Stimulated activated CD8-positive, alpha-beta memory T cell treated with anti-CD3 and anti-CD28 coated beads, Interleukin-15, amount 100 ng/mL, for 1 hour (primary cell): ENCODE results near the gene TTLL10.
"Not testable (repeated sequence)": the region's sequence is repeated elsewhere in the genome, so short reads cannot be mapped to it uniquely, and the experiment has no call there.

Experiments
- DNase-seq: peaks from one replicate; pipeline ENCODE4 v3.0.0-alpha.2; 2020; ENCODE audit warnings: low read depth

TTLL10 gene

GRCh38 chr1:1173061-1173792, 453 bp upstream of the TTLL10 start:
- DNase-seq, result no peak

GRCh38 chr1:1175221-1176062, 1.8 kb downstream of the TTLL10 start:
- no peak for DNase-seq

- DNase-seq, result not testable (repeated sequence)
These were observed 2.5 kb downstream of the TTLL10 start for GRCh38 chr1:1176063-1176761.

GRCh38 chr1:1176931-1177330, 3.3 kb downstream of the TTLL10 start:
- no peak for DNase-seq

GRCh38 chr1:1177452-1178206, 3.9 kb downstream of the TTLL10 start:
- DNase-seq, result no peak

- DNase-seq, result no peak
These were observed 5.2 kb downstream of the TTLL10 start for GRCh38 chr1:1178794-1179331.

GRCh38 chr1:1179346-1179982, 5.8 kb downstream of the TTLL10 start:
- DNase-seq, result no peak

GRCh38 chr1:1179983-1180861, 6.5 kb downstream of the TTLL10 start:
- no peak for DNase-seq

- DNase-seq, result no peak
These were observed 7.7 kb downstream of the TTLL10 start for GRCh38 chr1:1181129-1181937.

GRCh38 chr1:1181938-1182410, 8.3 kb downstream of the TTLL10 start:
- no peak for DNase-seq

GRCh38 chr1:1182491-1183220, 9.0 kb downstream of the TTLL10 start:
- no peak for DNase-seq

GRCh38 chr1:1183221-1183747, 9.6 kb downstream of the TTLL10 start:
- DNase-seq, result no peak

GRCh38 chr1:1183833-1184775, 10.4 kb downstream of the TTLL10 start:
- no peak for DNase-seq

GRCh38 chr1:1185101-1185765, 11.6 kb downstream of the TTLL10 start:
- DNase-seq, result no peak

- no peak for DNase-seq
These were observed 14.3 kb downstream of the TTLL10 start for GRCh38 chr1:1187938-1188337.

GRCh38 chr1:1189111-1189510, 15.4 kb downstream of the TTLL10 start:
- DNase-seq, result no peak

GRCh38 chr1:1191734-1192133, 18.1 kb downstream of the TTLL10 start:
- no peak for DNase-seq
